IgD-negative memory B cell (primary cell): ENCODE results near the gene ZNF532. TPM values are rescaled to one million over a fixed set of nuclear protein-coding genes. Genes with fewer than 3 reads are reported as not detected.

Source experiments
- H3K27ac Mint-ChIP-seq, 3 donors: one replicate each; pipeline ENCODE4 v1.8.0; 2020 to 2022; ENCODE audit warnings: mild to moderate bottlenecking in 3 of 3, mixed read lengths in 3 of 3, moderate library complexity in 1 of 3
- H3K27me3 Mint-ChIP-seq: one replicate; pipeline ENCODE4 v1.8.0; 2021; ENCODE audit warnings: mixed read lengths
- H3K36me3 Mint-ChIP-seq: one replicate; pipeline ENCODE4 v1.8.0; 2020; ENCODE audit warnings: mild to moderate bottlenecking, mixed read lengths
- H3K4me1 Mint-ChIP-seq, 3 donors: one replicate each; pipeline ENCODE4 v1.8.0; 2020 to 2022; ENCODE audit warnings: mixed read lengths in 3 of 3, mild to moderate bottlenecking in 1 of 3
- H3K4me3 Mint-ChIP-seq, 4 donors: one replicate each; pipeline ENCODE4 v1.8.0; 2020 to 2022; ENCODE audit warnings: mild to moderate bottlenecking in 4 of 4, mixed read lengths in 4 of 4, moderate library complexity in 3 of 4
- H3K9me3 Mint-ChIP-seq, 3 donors: one replicate each; pipeline ENCODE4 v1.8.0; 2020 to 2021; ENCODE audit warnings: mixed read lengths in 3 of 3, mild to moderate bottlenecking in 1 of 3
- polyA plus RNA-seq: library from polyadenylated mRNA; unstranded; fragments of 300-500 nt; fragmentation: Illumina TruSeq; gene quantifications from one replicate; pipeline ENCODE4 v1.2.3, GENCODE V29; 2021

Gene ZNF532
- polyA plus RNA-seq, 1 donor from 2014 or later: 14.8 TPM

GRCh38 chr18:58943896-58944295 is 79.2 kb downstream of the ZNF532 start:
- H3K27me3 Mint-ChIP-seq: peaks cover 2% of the 10 kb centered on the region
- peaks cover 37 to 46% (median 39%) of the 10 kb centered on the region in 3 donors for H3K4me1 Mint-ChIP-seq
- peak overlapping the region; percentile 10 to 89 (median 18) for H3K27ac Mint-ChIP-seq
- H3K4me3 Mint-ChIP-seq: peak overlapping the region in 1 of 4 donors; percentile 61
- peaks cover 0 to 3% (median 0%) of the 10 kb centered on the region in 3 donors for H3K9me3 Mint-ChIP-seq
- peaks cover 22% of the 10 kb centered on the region for H3K36me3 Mint-ChIP-seq

- H3K27me3 Mint-ChIP-seq: peaks cover 2% of the 10 kb centered on the region
- peaks cover 39 to 46% (median 44%) of the 10 kb centered on the region in 3 donors for H3K4me1 Mint-ChIP-seq
- H3K4me3 Mint-ChIP-seq: peak overlapping the region in 3 of 4 donors; percentile 33 to 83 (median 74)
- peak overlapping the region; percentile 98 to 99 (median 98) for H3K27ac Mint-ChIP-seq
- H3K9me3 Mint-ChIP-seq: no peaks in the 10 kb centered on the region
- peaks cover 3% of the 10 kb centered on the region for H3K36me3 Mint-ChIP-seq
Measured at GRCh38 chr18:58947136-58947732, 82.6 kb downstream of the ZNF532 start.

GRCh38 chr18:58949031-58949430 is 84.4 kb downstream of the ZNF532 start:
- Mint-ChIP-seq H3K27me3 (peaks cover 2% of the 10 kb centered on the region), H3K27ac (peak overlapping the region in 1 of 3 donors; percentile 63), H3K36me3 (peaks cover 6% of the 10 kb centered on the region), H3K9me3 (no peaks in the 10 kb centered on the region), H3K4me1 (peaks cover 28 to 40% (median 34%) of the 10 kb centered on the region in 3 donors), H3K4me3 (no peak overlapping the region)

GRCh38 chr18:58951986-58952702 is 87.5 kb downstream of the ZNF532 start:
- H3K27me3 Mint-ChIP-seq: no peaks in the 10 kb centered on the region
- no peak overlapping the region for H3K4me3 Mint-ChIP-seq
- H3K36me3 Mint-ChIP-seq: peaks cover 18% of the 10 kb centered on the region
- peaks cover 12 to 16% (median 14%) of the 10 kb centered on the region in 3 donors for H3K4me1 Mint-ChIP-seq
- H3K9me3 Mint-ChIP-seq: no peaks in the 10 kb centered on the region
- H3K27ac Mint-ChIP-seq: peak overlapping the region in 1 of 3 donors; percentile 53

- H3K4me3 Mint-ChIP-seq: no peak overlapping the region
- H3K9me3 Mint-ChIP-seq: no peaks in the 10 kb centered on the region
- H3K27me3 Mint-ChIP-seq: no peaks in the 10 kb centered on the region
- H3K4me1 Mint-ChIP-seq: peaks cover 7 to 9% (median 8%) of the 10 kb centered on the region in 3 donors
- H3K27ac Mint-ChIP-seq: peak overlapping the region in 1 of 3 donors; percentile 53
- peaks cover 18% of the 10 kb centered on the region for H3K36me3 Mint-ChIP-seq
Measured at GRCh38 chr18:58952858-58953257, 88.2 kb downstream of the ZNF532 start.

GRCh38 chr18:58953627-58954026 is 89.0 kb downstream of the ZNF532 start:
- peaks cover 2 to 6% (median 6%) of the 10 kb centered on the region in 3 donors for H3K4me1 Mint-ChIP-seq
- no peak overlapping the region for H3K4me3 Mint-ChIP-seq
- H3K27ac Mint-ChIP-seq: no peak overlapping the region
- H3K36me3 Mint-ChIP-seq: peaks cover 18% of the 10 kb centered on the region
- H3K9me3 Mint-ChIP-seq: no peaks in the 10 kb centered on the region
- no peaks in the 10 kb centered on the region for H3K27me3 Mint-ChIP-seq

- H3K4me1 Mint-ChIP-seq: peaks cover 0 to 7% (median 6%) of the 10 kb centered on the region in 3 donors
- no peaks in the 10 kb centered on the region for H3K27me3 Mint-ChIP-seq
- no peak overlapping the region for H3K27ac Mint-ChIP-seq
- H3K4me3 Mint-ChIP-seq: no peak overlapping the region
- H3K9me3 Mint-ChIP-seq: no peaks in the 10 kb centered on the region
- H3K36me3 Mint-ChIP-seq: peaks cover 22% of the 10 kb centered on the region
Measured at GRCh38 chr18:58955001-58955400, 90.3 kb downstream of the ZNF532 start.

GRCh38 chr18:58955738-58956137 is 91.1 kb downstream of the ZNF532 start:
- Mint-ChIP-seq H3K4me3 (peak overlapping the region in 1 of 4 donors; percentile 44), H3K9me3 (no peaks in the 10 kb centered on the region), H3K36me3 (peaks cover 22% of the 10 kb centered on the region), H3K27ac (no peak overlapping the region), H3K4me1 (peaks cover 0 to 9% (median 6%) of the 10 kb centered on the region in 3 donors), H3K27me3 (no peaks in the 10 kb centered on the region)

GRCh38 chr18:58958628-58959027 is 94.0 kb downstream of the ZNF532 start:
- Mint-ChIP-seq H3K9me3 (peaks cover 0 to under 1% (median 0%) of the 10 kb centered on the region in 3 donors), H3K27ac (peak overlapping the region in 1 of 3 donors; percentile 46), H3K4me3 (no peak overlapping the region), H3K36me3 (peaks cover 15% of the 10 kb centered on the region), H3K27me3 (no peaks in the 10 kb centered on the region), H3K4me1 (peaks cover 10 to 29% (median 17%) of the 10 kb centered on the region in 3 donors)

- H3K4me1 Mint-ChIP-seq: peaks cover 20 to 40% (median 29%) of the 10 kb centered on the region in 3 donors
- H3K36me3 Mint-ChIP-seq: peaks cover 17% of the 10 kb centered on the region
- no peaks in the 10 kb centered on the region for H3K27me3 Mint-ChIP-seq
- H3K9me3 Mint-ChIP-seq: peaks cover 0 to 4% (median 0%) of the 10 kb centered on the region in 3 donors
- H3K4me3 Mint-ChIP-seq: no peak overlapping the region
- peak overlapping the region in 2 of 3 donors; percentile 16 to 91 for H3K27ac Mint-ChIP-seq
Measured at GRCh38 chr18:58960508-58960907, 95.8 kb downstream of the ZNF532 start.

- peak overlapping the region; percentile 32 to 98 (median 78) for H3K27ac Mint-ChIP-seq
Measured at GRCh38 chr18:58960946-58961722, 96.5 kb downstream of the ZNF532 start.

GRCh38 chr18:58962336-58962735 is 97.7 kb downstream of the ZNF532 start:
- H3K27ac Mint-ChIP-seq: peak overlapping the region in 2 of 3 donors; percentile 78 to 98
- no peak overlapping the region for H3K4me3 Mint-ChIP-seq
- H3K4me1 Mint-ChIP-seq: peaks cover 34 to 55% (median 44%) of the 10 kb centered on the region in 3 donors
- no peaks in the 10 kb centered on the region for H3K27me3 Mint-ChIP-seq
- H3K36me3 Mint-ChIP-seq: peaks cover 5% of the 10 kb centered on the region
- peaks cover 0 to 4% (median 0%) of the 10 kb centered on the region in 3 donors for H3K9me3 Mint-ChIP-seq

More at GRCh38 chr18:58960946-58961722, 96.5 kb downstream of the ZNF532 start:
- H3K4me1 Mint-ChIP-seq: peaks cover 27 to 46% (median 34%) of the 10 kb centered on the region in 3 donors
- peaks cover 15% of the 10 kb centered on the region for H3K36me3 Mint-ChIP-seq
- H3K27me3 Mint-ChIP-seq: no peaks in the 10 kb centered on the region
- H3K9me3 Mint-ChIP-seq: peaks cover 0 to 4% (median 0%) of the 10 kb centered on the region in 3 donors
- peak overlapping the region in 2 of 4 donors; percentile 34 to 88 for H3K4me3 Mint-ChIP-seq

- peaks cover 8% of the 10 kb centered on the region for H3K36me3 Mint-ChIP-seq
- H3K27me3 Mint-ChIP-seq: no peaks in the 10 kb centered on the region
- H3K4me1 Mint-ChIP-seq: peaks cover 39 to 78% (median 56%) of the 10 kb centered on the region in 3 donors
- H3K9me3 Mint-ChIP-seq: peaks cover 0 to 4% (median 0%) of the 10 kb centered on the region in 3 donors
- peak overlapping the region; percentile 9 to 92 (median 90) for H3K4me3 Mint-ChIP-seq
- H3K27ac Mint-ChIP-seq: peak overlapping the region; percentile 25 to 99 (median 98)
Measured at GRCh38 chr18:58965291-58966004, 100.8 kb downstream of the ZNF532 start.
